ENCODE measurements around the gene GPC6.

Gene GPC6

DNA sequence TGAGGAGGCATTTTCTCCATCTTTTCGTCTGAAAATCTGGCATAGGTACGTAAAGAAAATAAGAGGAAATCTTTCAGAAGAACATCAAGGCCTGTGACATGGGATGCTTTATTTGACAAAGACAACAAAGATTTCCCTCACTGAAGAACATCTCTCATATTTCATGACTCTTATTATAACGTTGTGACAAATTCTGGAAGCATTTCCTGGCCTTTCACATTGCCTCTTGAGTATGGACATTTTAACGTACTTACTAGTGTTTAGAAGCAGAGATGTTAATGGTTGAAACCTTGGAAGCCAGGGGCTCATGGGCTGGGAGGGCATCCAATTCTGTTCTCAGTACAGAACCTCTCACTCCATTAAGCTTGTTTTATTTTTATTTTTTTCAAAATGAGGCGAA, 1042.1 kb downstream of the GPC6 start:
- Histone ChIP-seq H3K4me1 (ENCODE audit: insufficient read depth, low read length, poor library complexity, severe bottlenecking) (no peaks in the 10 kb centered on the region), H3K79me2 (ENCODE audit: insufficient read depth, low read length) (no peaks in the 10 kb centered on the region), H3K9ac (ENCODE audit: low read depth, low read length, poor library complexity, severe bottlenecking) (no peak overlapping the region), H4K20me1 (ENCODE audit: insufficient read depth, low read length, poor library complexity, severe bottlenecking) (no peaks in the 10 kb centered on the region), H3K27me3 (ENCODE audit: insufficient read depth, low read length, poor library complexity, severe bottlenecking) (no peaks in the 10 kb centered on the region), H3K9me3 (ENCODE audit: insufficient read depth, low read depth, low read length) (no peaks in the 10 kb centered on the region), H3K9me2 (replicated peaks; ENCODE audit: low read depth, low read length) (no peaks in the 10 kb centered on the region), H3K4me2 (ENCODE audit: low read depth, low read length, poor library complexity, severe bottlenecking) (no peak overlapping the region), H3K36me3 (ENCODE audit: insufficient read depth, low read length) (no peaks in the 10 kb centered on the region), H3K4me3 (ENCODE audit: low read length, poor library complexity, severe bottlenecking) (no peak overlapping the region), H2AFZ (ENCODE audit: low read length) (no peak overlapping the region), H3F3A (ENCODE audit: low read depth) (no peaks in the 10 kb centered on the region)
- TF ChIP-seq EZH2phosphoT487 (IDR thresholded peaks at IDR 0.05; ENCODE audit: borderline replicate concordance) (no peak), CTCF (conservative IDR thresholded peaks at IDR 0.05; ENCODE audit: low read length) (no peak)

DNA sequence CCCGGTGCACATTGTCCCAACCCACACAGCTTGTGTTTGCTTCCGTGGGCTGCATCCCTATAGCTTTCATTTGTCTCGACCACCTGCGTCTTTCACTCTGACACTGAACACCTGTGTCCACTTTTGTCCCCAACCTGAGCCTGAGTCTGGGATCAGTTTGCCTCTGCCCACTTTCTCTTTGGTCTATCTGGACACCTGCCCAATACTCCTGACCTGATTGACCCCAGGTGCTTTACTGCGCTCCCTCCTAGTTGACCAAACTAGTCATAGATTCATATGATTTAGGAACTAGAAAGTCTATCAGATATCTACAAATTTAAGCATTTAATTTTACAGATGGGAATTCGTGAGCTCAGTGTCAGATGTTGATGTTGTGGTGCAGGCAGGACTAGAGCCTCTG, 1043.0 kb downstream of the GPC6 start:
- H3K36me3 ChIP-seq (ENCODE audit: insufficient read depth, low read length): no peaks in the 10 kb centered on the region
- no peaks in the 10 kb centered on the region for H3K27me3 ChIP-seq (ENCODE audit: insufficient read depth, low read length, poor library complexity, severe bottlenecking)
- TF ChIP-seq EZH2phosphoT487 (IDR thresholded peaks at IDR 0.05; ENCODE audit: borderline replicate concordance) (no peak), CTCF (conservative IDR thresholded peaks at IDR 0.05; ENCODE audit: low read length) (no peak)
- no peaks in the 10 kb centered on the region for H3K9me3 ChIP-seq (ENCODE audit: insufficient read depth, low read depth, low read length)
- H3K9ac ChIP-seq (ENCODE audit: low read depth, low read length, poor library complexity, severe bottlenecking): no peak overlapping the region
- H3K9me2 ChIP-seq (replicated peaks; ENCODE audit: low read depth, low read length): no peaks in the 10 kb centered on the region
- no peaks in the 10 kb centered on the region for H3K79me2 ChIP-seq (ENCODE audit: insufficient read depth, low read length)
- H3K4me3 ChIP-seq (ENCODE audit: low read length, poor library complexity, severe bottlenecking): no peak overlapping the region
- no peaks in the 10 kb centered on the region for H4K20me1 ChIP-seq (ENCODE audit: insufficient read depth, low read length, poor library complexity, severe bottlenecking)
- H3K4me1 ChIP-seq (ENCODE audit: insufficient read depth, low read length, poor library complexity, severe bottlenecking): no peaks in the 10 kb centered on the region
- H2AFZ ChIP-seq (ENCODE audit: low read length): no peak overlapping the region
- no peak overlapping the region for H3K4me2 ChIP-seq (ENCODE audit: low read depth, low read length, poor library complexity, severe bottlenecking)
- no peaks in the 10 kb centered on the region for H3F3A ChIP-seq (ENCODE audit: low read depth)

DNA sequence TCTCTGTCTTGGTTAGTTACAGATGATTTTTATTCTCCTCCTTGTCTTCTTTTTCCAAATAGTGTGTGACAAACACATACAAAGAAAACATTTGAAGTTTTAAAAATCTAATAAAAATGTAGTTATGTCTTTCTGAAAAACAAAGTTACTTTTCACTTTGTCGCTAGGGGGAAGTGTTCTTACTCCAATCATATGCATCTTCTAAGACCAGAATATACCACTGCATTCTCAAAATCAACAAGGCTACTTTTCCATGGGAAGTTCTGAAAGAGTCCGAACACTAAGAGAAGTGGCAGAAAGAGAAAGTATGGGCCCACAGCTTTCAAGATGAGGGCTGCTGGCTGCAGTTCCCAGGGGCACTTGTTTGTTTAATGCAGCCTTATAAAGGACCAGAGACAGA, 1043.9 kb downstream of the GPC6 start:
- H3K9ac ChIP-seq (ENCODE audit: low read depth, low read length, poor library complexity, severe bottlenecking): no peak overlapping the region
- H3K4me1 ChIP-seq (ENCODE audit: insufficient read depth, low read length, poor library complexity, severe bottlenecking): no peaks in the 10 kb centered on the region
- no peaks in the 10 kb centered on the region for H3K79me2 ChIP-seq (ENCODE audit: insufficient read depth, low read length)
- no peak overlapping the region for H3K4me3 ChIP-seq (ENCODE audit: low read length, poor library complexity, severe bottlenecking)
- TF ChIP-seq EZH2phosphoT487 (IDR thresholded peaks at IDR 0.05; ENCODE audit: borderline replicate concordance): no peak
- no peaks in the 10 kb centered on the region for H3K9me2 ChIP-seq (replicated peaks; ENCODE audit: low read depth, low read length)
- no peaks in the 10 kb centered on the region for H3K9me3 ChIP-seq (ENCODE audit: insufficient read depth, low read depth, low read length)
- no peak overlapping the region for H3K4me2 ChIP-seq (ENCODE audit: low read depth, low read length, poor library complexity, severe bottlenecking)
- no peaks in the 10 kb centered on the region for H4K20me1 ChIP-seq (ENCODE audit: insufficient read depth, low read length, poor library complexity, severe bottlenecking)
- no peaks in the 10 kb centered on the region for H3K36me3 ChIP-seq (ENCODE audit: insufficient read depth, low read length)
- H3K27me3 ChIP-seq (ENCODE audit: insufficient read depth, low read length, poor library complexity, severe bottlenecking): no peaks in the 10 kb centered on the region
- H3F3A ChIP-seq (ENCODE audit: low read depth): no peaks in the 10 kb centered on the region
- H2AFZ ChIP-seq (ENCODE audit: low read length): no peak overlapping the region

DNA sequence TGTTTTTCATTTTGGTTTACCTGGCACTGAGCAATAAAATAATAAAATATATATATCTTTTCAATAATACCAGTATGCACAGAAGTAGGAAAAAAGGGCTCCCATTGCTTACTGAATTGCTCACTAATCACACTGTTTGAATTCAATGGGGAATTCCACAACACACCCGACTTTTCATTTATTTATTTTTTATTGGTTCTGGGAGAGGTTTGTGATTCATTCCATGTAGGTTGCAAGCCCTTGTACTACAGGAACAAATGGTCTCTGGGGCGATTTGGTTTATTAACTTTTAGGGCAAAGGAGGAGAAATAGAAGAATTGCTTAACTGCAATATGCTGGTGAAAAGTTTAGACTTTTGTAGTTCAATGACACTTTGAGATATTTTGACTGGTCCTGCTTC, 1045.4 kb downstream of the GPC6 start:
- H3K27me3 ChIP-seq (ENCODE audit: insufficient read depth, low read length, poor library complexity, severe bottlenecking): no peaks in the 10 kb centered on the region
- no peak overlapping the region for H2AFZ ChIP-seq (ENCODE audit: low read length)
- no peak overlapping the region for H3K4me2 ChIP-seq (ENCODE audit: low read depth, low read length, poor library complexity, severe bottlenecking)
- no peaks in the 10 kb centered on the region for H3K36me3 ChIP-seq (ENCODE audit: insufficient read depth, low read length)
- H3K9me3 ChIP-seq (ENCODE audit: insufficient read depth, low read depth, low read length): no peaks in the 10 kb centered on the region
- no peaks in the 10 kb centered on the region for H4K20me1 ChIP-seq (ENCODE audit: insufficient read depth, low read length, poor library complexity, severe bottlenecking)
- H3K9ac ChIP-seq (ENCODE audit: low read depth, low read length, poor library complexity, severe bottlenecking): no peak overlapping the region
- TF ChIP-seq EZH2phosphoT487 (IDR thresholded peaks at IDR 0.05; ENCODE audit: borderline replicate concordance): no peak
- no peak for TF ChIP-seq CTCF (conservative IDR thresholded peaks at IDR 0.05; ENCODE audit: low read length)
- H3F3A ChIP-seq (ENCODE audit: low read depth): no peaks in the 10 kb centered on the region
- no peak overlapping the region for H3K4me3 ChIP-seq (ENCODE audit: low read length, poor library complexity, severe bottlenecking)
- no peaks in the 10 kb centered on the region for H3K79me2 ChIP-seq (ENCODE audit: insufficient read depth, low read length)
- no peaks in the 10 kb centered on the region for H3K4me1 ChIP-seq (ENCODE audit: insufficient read depth, low read length, poor library complexity, severe bottlenecking)
- no peaks in the 10 kb centered on the region for H3K9me2 ChIP-seq (replicated peaks; ENCODE audit: low read depth, low read length)
